Heart right ventricle (tissue), 16 donors: ENCODE data around the gene SMAD2. TPM values are rescaled to one million over a fixed set of nuclear protein-coding genes. Genes with fewer than 3 reads are reported as not detected.

Source experiments
- ATAC-seq, 8 donors: fragments of 200-7000 bp; cut with Tn5 transposase; one replicate each; pipeline ENCODE4 v1.9.1; 2020; ENCODE audit warnings: mild to moderate bottlenecking in 8 of 8, moderate library complexity in 8 of 8, moderate number of reproducible peaks in 1 of 8
- DNase-seq, 2 donors: peaks; one replicate each; pipeline ENCODE4 v3.0.0-alpha.2; 2020
- H3K27ac ChIP-seq, 10 donors: fragments of 200-600 bp; sonication (generic) in 2 of 10; one replicate each; pipeline versions ENCODE4 v1.5.0 to v1.8.0; 2020 to 2022; ENCODE audit warnings: mild to moderate bottlenecking in 3 of 10
- H3K27me3 ChIP-seq, 7 donors: fragments of 200-600 bp; one replicate each; pipeline ENCODE4 v1.8.0; 2021 to 2022; ENCODE audit warnings: mild to moderate bottlenecking in 2 of 7
- H3K36me3 ChIP-seq, 9 donors: fragments of 200-600 bp; sonication (generic) in 1 of 9; one replicate each; pipeline versions ENCODE4 v1.5.0 to v1.8.0; 2020 to 2022; ENCODE audit warnings: mild to moderate bottlenecking in 2 of 9
- H3K4me1 ChIP-seq, 9 donors: fragments of 200-600 bp; sonication (generic) in 1 of 9; one replicate each; pipeline versions ENCODE4 v1.5.0 to v1.8.0; 2020 to 2022; ENCODE audit warnings: mild to moderate bottlenecking in 4 of 9
- H3K4me3 ChIP-seq, 10 donors: fragments of 200-600 bp; sonication (generic) in 2 of 10; one replicate each; pipeline versions ENCODE4 v1.5.0 to v1.8.0; 2020 to 2022; ENCODE audit warnings: mild to moderate bottlenecking in 7 of 10, moderate library complexity in 2 of 10
- H3K9me3 ChIP-seq, 11 donors: fragments of 200-600 bp in 10 of 11; sonication (generic) in 2 of 11; one replicate each; pipeline versions ENCODE4 v1.5.0 to v1.8.0; 2013 to 2022; ENCODE audit warnings: mild to moderate bottlenecking in 2 of 11, control low read depth in 1 of 11, moderate library complexity in 1 of 11
- CTCF ChIP-seq, 9 donors: fragments of 200-600 bp; sonication (generic) in 2 of 9; IDR thresholded peaks; one replicate each; pipeline versions ENCODE4 v1.5.0 to v1.8.0; 2021 to 2022; ENCODE audit warnings: antibody characterized with exemption in 9 of 9, mild to moderate bottlenecking in 5 of 9, moderate library complexity in 1 of 9
- WGBS, 2 donors: extraction: QIAGEN DNeasy Blood & Tissue Kit; methylation state at CpG; one replicate each; pipeline ENCODE4 v1.1.7; 2013; ENCODE audit warnings: inconsistent platforms in 1 of 2; 5-methylcytosine and 5-hydroxymethylcytosine counted together
- intact Hi-C, 10 donors: fragments of 100-400 bp; cut with DNase I; formaldehyde crosslinking; loops; one replicate each; pipeline versions ENCODE4 v1.11.1 to v1.14.2; 2022
- polyA plus RNA-seq, 2 donors: library from polyadenylated mRNA; stranded (reverse); fragments of 200-250 nt; gene quantifications; one replicate each; pipeline ENCODE4 v1.2.3, GENCODE V29; 2013
- total RNA-seq, 10 donors: library from RNA; stranded (reverse); fragmentation: NEBNext Ultra II Directional in 3 of 10; extraction: Animal tissue kit (Norgen Biotek cat#: 25700) in 3 of 10; gene quantifications; one replicate each; pipeline versions ENCODE4 v1.2.1 to v1.2.4, GENCODE V29; 2021 to 2023
- donor health status: Arrhythmogenic right ventricular cardiomyopathy.
- donor health status: ischemic (EF 13 %, LVEDD 7.1; RV severe dilation, severe dysfunction).
- donor health status: healthy with polysubstance abuse.
- donor health status: DM: no; HTN: yes; CAD: no.
- donor health status: DM: no; HTN: no; CAD: no.
- donor health status: ischemic (EF 25% LVEDD 6.9; RV normal size, moderate dysfunction).
- donor health status: ischemic (EF 25% LVEDD 5.7; RV mildly dilated, moderate dysfunction).
- donor health status: healthy.
- donor health status: DM: yes; HTN: yes; CAD: no.
- donor health status: Ischemic cardiomyopathy.
- donor health status: ischemic (EF 35%, LVEDD 5.7; RV mildly dilated, moderate dysfunction).
- donor health status: nonischemic (EF 11% LVEDD 7.7; RV severe dilation, severe dysfunction).
- donor health status: DM: yes; HTN: yes; CAD: no.
- donor health status: PGD.
- donor health status: ischemic (EF 29% LVEDD 5.4; RV normal size, mild dysfunction).
- donor health status: nonischemic (EF 23%, LVEDD 6.1; RV moderate dilation, normal function).

Gene SMAD2
- total and polyA plus RNA-seq, 12 donors: 11.6 to 118 (median 92.9) TPM

GRCh38 chr18:47838396-47838795, 92.1 kb downstream of the SMAD2 start:
- ATAC-seq: no peak
- Histone ChIP-seq H3K36me3 (peaks cover 0 to 93% (median 31%) of the 10 kb centered on the region in 9 donors), H3K27me3 (no peaks in the 10 kb centered on the region), H3K27ac (no peak overlapping the region), H3K9me3 (no peaks in the 10 kb centered on the region), H3K4me1 (peaks cover 0 to 8% (median 0%) of the 10 kb centered on the region in 9 donors), H3K4me3 (no peak overlapping the region)
- intact Hi-C loops: no loop called here
- WGBS, 2 donors: 96 to 97% methylated on average over 4 of the region's 4 CpGs
- DNase-seq: no peak
- no peak for TF ChIP-seq CTCF (IDR thresholded peaks at IDR 0.05)

GRCh38 chr18:47832348-47832747, 98.1 kb downstream of the SMAD2 start:
- WGBS, 2 donors: 85 to 88% methylated on average over 1 of the region's 1 CpG
- Histone ChIP-seq H3K4me3 (no peak overlapping the region), H3K4me1 (no peaks in the 10 kb centered on the region), H3K36me3 (peaks cover 0 to 59% (median 0%) of the 10 kb centered on the region in 9 donors), H3K27ac (no peak overlapping the region), H3K27me3 (no peaks in the 10 kb centered on the region), H3K9me3 (no peaks in the 10 kb centered on the region)
- ATAC-seq (no peak), DNase-seq (no peak)
- intact Hi-C loops: no loop called here
- TF ChIP-seq CTCF (IDR thresholded peaks at IDR 0.05): no peak

GRCh38 chr18:47831351-47831750, 99.1 kb downstream of the SMAD2 start:
- Histone ChIP-seq H3K36me3 (peaks cover 0 to 52% (median 0%) of the 10 kb centered on the region in 9 donors), H3K4me3 (no peak overlapping the region), H3K9me3 (no peaks in the 10 kb centered on the region), H3K4me1 (no peaks in the 10 kb centered on the region), H3K27ac (no peak overlapping the region), H3K27me3 (no peaks in the 10 kb centered on the region)
- DNase-seq (no peak), ATAC-seq (no peak)
- WGBS, 2 donors: 70 to 85% methylated on average over 1 of the region's 1 CpG
- intact Hi-C loops: no loop called here
- TF ChIP-seq CTCF (IDR thresholded peaks at IDR 0.05): no peak

- ATAC-seq: no peak
- intact Hi-C loops: no loop called here
- Histone ChIP-seq H3K9me3 (no peaks in the 10 kb centered on the region), H3K27ac (no peak overlapping the region), H3K27me3 (no peaks in the 10 kb centered on the region), H3K36me3 (peaks cover 0 to 51% (median 0%) of the 10 kb centered on the region in 9 donors), H3K4me3 (no peak overlapping the region), H3K4me1 (no peaks in the 10 kb centered on the region)
- no peak for DNase-seq
- WGBS, 2 donors: 96 to 97% methylated on average over 3 of the region's 3 CpGs
- no peak for TF ChIP-seq CTCF (IDR thresholded peaks at IDR 0.05)
Observed at GRCh38 chr18:47830772-47831171, 99.7 kb downstream of the SMAD2 start.
